ENCODE results near the gene HPCAL1.

HPCAL1 gene

DNA sequence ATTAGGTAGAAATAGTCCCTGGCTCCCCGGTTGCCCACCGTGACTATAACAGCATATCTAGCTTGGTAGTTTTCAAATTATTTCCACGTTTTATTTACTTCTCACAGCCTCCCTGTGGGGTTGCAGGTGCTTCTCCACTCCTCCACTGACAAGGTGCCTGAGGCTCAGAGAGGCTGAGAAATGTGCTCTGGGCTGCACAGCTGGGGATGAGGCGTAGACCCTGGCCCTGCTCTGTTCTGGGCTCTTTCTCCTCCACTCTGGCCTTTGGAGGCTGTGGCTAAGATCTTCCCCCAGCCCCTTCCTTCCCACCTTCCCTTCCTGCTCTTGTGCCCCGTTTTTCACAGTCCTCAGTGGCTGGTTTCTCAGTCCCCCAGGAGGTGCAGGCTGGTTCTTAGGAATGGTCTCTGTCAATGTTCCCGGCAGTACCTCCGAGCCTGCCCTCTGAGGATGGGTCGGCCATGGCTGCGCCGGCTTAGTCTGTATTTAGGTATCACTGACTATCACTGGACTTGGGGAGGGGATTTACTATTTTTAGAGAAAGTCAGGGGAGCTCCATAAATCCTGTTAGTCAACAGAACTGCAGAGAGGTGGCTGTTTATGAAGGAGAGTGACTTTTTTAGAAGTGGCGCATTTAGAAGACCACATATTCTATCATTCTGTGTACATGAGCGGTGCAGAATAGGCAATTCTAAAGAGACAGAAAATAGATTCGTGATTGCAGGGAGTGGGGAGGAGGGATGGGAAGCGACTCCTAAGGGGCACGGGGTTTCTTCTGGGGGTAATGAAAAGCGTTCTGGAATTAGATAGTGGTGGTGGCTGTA is 35.0 kb downstream of the HPCAL1 start:
- no peak for DNase-seq (ENCODE audit: low spot score)

DNA sequence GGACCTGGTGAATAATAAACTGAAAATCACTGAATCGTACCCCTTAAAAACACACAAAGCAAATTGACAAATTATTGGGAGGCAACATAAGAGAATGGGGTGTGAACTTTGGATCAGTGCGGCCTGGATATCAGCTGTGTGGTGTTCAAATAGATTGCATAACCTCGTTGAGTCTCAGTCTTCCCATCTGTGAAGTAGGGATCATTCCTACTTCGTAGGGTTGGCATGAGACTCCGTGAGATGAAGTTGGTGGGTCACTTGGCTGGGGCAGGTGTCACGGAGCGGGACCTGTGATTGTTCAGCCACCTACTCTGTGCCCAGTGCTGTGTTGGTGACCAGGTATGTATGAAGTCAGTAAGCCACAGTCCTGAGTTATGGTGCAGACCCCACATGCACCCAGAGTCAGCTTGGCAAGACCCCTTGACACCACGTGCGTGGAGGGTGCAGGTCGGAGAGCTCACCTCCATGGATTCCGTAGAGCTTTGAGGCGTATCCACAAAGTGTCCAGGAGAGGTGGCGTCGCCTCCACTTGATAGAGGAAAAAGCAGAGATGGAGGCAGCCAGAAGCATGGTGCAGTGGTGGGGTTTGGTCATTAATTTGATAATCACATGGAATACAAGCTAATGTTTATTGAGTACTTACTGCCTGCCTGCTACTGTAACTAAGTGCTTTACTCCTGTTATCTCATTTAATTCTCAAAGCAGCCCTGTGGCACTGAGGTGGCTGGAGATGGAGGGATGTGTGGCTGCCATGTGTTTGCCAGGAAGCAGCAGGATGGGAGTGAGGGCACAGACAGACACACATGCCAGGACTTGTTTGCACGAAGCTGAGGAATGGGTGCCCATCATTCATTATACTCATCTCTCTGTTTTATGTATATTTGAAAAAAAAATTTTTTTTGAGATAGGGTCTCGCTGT is 35.8 kb downstream of the HPCAL1 start:
- no peak for DNase-seq (ENCODE audit: low spot score)

DNA sequence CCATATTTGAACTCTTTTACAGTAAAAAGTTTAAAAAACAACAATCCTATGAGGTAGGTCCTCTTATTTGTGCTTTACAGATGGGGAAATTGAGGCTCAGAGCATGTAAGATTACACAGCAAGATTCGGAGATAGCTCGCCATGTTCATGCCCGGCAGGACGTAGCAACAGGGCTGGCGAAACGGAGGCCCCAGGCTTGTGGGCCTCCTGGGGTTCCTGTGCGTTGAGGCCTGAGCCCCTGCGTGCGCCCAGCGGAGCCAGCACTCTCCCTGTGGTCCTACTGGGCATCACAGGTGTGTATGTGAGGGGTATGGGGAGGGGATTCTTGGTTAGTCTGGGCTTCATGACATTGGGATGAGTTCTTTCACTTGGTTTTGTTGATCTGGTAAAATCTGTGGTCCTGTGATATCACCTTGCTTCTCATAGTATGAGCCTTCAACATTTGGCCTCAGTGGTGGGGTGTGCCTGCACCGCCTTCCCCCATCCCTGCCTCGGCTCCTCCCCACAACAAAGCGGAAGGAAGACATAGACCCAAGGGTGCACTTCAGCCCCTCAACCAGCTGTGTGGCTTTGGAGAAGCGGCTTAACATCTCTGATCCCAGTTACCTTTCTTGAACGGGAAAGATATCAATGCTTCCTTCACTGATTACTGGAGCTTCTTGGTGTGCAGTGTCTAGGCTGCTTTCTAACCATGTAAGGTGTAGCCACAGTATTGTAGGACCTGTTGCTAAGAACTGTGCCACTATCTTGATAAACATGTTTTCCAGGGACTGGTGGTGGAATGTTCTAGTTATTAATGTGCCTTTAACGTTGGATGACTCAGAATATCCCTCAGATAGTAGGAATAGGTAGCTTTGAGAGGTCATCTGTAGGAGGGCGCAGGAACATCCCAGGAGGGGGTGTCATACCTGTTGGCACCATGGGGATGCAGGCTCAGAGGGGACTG is 37.2 kb downstream of the HPCAL1 start:
- DNase-seq (ENCODE audit: low spot score) = no peak

DNA sequence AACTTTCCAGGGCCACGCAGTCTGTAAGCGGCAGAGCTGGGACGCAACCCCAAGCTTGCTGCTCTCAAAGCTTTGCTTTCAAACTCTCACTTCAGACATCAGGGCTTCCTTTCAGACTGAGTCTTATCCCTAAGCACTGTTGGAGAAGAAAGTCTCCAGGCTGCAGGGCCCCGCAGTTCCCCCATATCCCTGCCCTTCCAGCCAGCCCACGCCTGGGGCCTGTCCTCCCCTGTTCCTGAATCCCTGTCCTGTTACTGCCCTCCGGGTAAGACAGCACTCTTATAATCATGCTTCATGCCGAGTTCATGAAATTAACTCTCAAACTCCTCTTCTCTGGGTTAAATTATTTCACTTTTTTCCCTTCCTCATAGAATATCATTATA is 37.9 kb downstream of the HPCAL1 start:
- no peak for DNase-seq (ENCODE audit: low spot score)

DNA sequence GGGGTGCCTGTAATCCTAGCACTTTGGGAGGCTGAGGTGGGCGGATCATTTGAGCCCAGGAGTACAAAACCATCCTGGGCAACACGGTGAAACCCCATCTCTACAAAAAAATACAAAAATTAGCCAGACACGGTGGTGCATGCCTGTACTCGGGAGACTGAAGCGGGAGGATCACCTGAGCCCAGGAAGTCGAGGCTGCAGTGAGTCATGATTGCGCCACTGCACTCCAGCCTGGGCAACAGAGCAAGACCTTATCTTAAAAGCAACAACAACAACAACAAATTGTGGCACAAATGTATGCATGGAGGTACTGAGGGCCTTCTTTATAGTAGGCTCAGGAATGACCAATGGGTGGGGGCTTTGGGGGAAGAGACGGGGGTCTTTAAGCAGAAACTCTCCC is 38.5 kb downstream of the HPCAL1 start:
- no peak for DNase-seq (ENCODE audit: low spot score)

DNA sequence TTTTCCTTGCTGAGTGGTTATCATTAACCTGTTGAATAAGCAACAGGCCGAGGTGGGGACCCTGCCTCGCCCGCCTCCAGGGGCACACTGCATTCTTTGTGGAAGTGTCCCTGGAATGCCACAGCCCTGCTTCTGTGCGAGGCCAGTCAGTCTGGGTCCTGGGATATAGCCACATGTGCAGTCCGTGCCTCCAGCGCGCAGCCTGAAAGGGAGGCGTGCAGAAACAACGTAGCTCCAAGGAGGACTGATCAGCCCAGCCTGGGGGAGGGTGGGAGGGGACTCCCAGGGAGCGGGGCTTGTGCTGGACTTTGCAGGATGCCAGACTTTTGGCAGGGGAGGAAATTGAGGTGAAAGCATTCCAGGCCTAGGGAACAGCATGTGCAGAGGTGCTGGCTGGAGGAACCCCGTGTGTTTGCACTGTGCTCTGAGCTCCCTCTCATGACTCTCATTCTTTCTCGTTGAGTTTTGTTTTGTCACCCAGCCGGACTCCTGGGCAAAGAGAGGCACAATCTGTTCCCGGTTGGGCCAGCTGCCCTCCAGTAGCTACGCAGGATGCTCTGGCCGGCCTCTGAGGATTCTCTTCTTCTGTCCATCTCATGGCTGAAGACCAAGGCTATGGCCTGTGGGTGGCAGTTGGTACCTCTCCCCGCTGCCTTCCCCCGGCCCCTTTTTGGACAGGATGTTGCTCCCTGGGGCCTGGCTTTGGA is 39.7 kb downstream of the HPCAL1 start:
- DNase-seq (ENCODE audit: low spot score) = no peak

DNA sequence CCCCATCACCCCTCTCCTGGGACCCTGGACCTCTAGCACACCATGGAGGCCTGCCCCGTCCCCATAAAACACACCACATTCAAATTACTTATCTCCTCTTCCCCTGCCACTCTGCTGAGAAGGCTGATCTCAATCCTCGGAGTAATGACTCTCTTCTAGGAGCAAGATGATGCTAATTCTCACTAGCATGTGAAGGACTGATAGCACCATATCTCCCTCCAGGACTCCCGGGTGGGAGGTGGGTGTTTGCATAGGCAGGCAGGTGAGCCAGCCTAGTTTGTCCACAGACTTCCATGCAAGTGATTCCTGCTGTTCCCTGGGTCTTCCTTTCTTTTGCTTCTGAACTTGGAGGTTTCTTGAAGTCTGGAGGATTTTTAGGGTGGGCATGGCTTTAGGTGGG is 40.5 kb downstream of the HPCAL1 start:
- DNase-seq (ENCODE audit: low spot score) = no peak

DNA sequence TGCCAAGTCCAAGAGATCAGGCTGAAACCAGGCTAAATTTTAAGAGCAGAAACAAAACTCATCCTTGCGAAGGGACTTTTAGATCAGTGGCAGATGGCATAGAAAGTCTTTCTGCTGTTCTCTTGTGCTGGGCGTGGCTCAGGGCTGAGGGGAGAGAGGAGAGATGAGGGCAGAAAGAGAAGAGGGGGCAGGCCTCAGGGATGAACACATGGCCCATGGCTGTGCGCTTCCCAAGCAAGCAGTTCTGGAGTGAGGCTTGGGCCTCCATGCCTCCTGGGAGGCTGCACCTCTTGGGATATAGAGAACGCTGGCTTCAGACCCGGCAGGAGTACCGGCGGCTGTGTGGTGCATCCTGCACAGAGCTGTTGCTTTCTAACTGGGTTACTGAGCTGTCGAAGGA is 41.0 kb downstream of the HPCAL1 start:
- peak; percentile 67 for DNase-seq (ENCODE audit: low spot score)

DNA sequence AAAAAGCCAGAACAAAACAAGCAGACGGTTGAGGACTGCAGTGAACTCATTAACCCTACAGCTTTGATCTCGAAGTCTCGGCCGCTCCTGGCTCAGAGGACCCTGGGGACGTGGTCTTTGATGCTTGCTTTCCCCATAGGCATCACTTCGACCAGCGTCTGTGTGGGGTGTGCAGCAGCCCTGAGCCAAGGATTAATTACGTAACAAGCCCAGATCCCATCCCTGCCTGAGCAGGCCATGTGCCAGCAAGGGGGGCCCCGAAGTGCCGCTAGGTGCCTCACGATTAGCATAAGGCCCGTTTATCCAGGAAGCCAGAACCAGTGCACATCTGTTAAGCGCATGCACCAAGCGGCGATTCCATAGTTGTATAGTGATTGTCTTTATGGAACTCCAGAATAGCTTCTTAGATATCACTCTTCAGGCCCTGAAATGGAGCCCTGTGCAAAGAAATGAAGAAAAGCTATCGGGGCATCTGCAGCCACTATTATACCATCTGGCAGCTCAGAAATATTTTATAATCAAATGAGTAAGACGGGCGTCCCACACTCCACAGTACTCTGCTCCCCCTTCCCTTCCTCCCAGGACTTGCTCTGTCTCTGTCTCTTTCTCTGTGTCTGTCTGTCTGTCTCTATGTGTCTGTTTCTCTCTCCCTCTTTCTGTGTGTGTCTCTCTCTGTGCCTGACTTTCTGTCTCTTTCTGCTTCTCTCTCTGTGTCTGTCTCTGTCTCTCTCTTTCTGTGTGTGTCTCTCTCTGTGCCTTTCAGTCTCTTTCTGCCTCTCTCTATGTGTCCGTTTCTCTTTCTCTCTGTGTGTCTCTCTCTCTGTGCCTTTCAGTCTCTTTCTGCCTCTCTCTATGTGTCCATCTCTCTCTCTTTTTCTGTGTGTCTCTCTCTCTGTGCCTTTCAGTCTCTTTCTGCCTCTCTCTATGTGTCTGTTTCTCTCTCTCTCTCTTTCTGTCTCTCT is 41.7 kb downstream of the HPCAL1 start:
- DNase-seq (ENCODE audit: low spot score) = peak; percentile 91

DNA sequence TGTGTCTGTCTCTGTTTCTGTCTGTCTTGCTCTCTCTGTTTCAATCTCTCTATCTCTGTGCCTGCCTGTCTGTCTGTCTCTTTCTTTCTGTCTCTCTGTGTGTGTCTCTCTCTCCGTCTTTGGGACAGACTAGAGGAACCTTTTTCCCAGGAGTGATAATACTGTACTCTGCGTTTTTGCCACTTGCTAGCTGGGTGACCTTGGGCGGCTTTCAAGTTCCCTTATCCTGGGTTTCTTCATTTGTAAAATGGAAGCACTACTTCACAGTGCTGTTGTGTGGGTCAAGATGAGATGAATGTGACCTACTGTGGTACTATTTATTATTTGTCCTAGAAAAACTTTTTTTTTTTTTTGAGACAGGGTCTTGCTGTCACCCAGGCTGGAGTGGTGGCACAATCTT is 42.4 kb downstream of the HPCAL1 start:
- DNase-seq (ENCODE audit: low spot score) = no peak

DNA sequence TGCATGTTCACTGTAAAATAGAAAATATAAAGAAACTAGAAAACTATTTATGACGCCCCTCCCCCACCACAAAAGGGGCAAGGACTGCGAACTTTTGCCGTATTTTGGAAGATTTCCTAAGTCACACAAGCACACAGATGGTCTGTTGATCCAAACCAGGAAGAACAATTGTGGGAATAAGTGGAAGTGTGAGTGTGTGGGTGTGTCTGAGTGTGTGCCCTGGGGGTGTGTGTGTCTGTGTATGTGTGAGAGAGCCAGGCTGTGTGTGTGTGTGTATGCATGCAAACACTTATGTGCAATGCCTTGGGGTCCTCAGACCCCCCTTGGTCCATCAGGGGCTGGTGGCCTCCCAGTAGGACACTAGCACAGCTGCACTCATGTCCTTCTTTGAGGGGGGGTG is 43.1 kb downstream of the HPCAL1 start:
- no peak for DNase-seq (ENCODE audit: low spot score)

DNA sequence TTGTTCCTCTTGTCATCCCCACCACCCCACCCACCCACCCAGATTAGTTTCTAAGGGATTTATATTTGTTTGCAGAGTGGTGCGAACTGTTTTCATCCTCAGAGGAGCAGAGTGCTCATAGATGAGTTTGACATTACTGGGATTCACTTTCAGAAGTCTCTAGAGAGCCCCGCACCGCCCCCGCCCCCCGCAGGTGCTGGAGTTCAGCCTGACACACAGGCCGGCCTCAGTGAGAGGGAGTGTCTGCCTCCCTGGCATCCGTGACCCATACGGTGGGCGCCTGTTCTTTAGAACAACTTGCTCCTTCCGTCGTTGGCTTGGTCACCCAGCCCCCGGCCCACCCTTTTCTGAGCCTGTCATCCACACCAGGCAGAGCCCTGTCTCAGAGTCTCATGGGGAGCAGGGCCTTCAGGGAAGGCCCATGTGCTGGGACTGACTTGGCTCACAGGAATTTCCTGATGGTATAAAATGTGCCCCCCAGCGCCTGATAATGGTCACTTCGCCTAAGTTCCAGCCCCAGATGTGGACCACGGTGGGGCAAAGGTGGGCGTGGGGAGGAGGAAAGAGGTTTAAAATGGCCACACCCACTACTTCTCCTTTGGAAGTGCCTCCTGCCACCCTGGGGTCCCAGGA is 44.3 kb downstream of the HPCAL1 start:
- DNase-seq (ENCODE audit: low spot score) = no peak

DNA sequence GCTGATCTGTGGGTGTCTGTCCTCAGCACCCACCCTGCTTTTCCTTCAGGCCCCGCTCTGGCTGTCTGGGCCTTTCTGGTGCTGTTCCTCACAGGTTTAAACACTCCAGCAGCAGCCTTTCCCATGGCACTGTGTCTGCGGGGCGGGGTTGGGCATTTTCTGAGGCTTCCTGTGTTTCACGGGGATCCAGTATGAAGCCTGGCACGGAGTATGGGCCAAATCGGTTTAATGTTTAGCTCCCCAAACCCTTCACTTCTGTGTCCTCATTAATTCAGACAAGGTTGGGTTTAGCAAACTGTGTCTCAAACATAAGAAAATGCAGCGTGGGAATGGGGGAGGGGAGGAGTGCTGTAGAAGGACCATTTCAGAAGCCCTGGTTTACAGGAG is 44.9 kb downstream of the HPCAL1 start:
- no peak for DNase-seq (ENCODE audit: low spot score)

DNA sequence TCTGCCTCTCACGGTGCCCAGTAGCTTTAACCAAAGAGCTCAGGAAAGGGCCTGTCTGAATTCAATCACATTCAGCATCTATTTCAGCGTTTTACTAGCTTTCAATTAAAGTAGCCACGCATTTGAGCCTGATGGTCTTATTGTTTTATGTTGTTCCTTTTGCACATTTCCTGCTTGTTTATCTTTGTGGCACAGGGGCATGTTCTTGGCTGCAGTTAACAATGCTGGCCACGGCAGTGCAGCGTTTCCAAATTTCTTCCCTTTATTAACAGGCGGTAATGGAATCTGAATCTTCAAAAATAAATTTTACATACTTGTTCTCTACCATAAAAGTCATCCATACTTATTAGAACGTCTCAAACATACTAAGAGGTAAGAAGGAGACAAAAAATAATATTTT is 46.2 kb downstream of the HPCAL1 start:
- DNase-seq (ENCODE audit: low spot score) = no peak

DNA sequence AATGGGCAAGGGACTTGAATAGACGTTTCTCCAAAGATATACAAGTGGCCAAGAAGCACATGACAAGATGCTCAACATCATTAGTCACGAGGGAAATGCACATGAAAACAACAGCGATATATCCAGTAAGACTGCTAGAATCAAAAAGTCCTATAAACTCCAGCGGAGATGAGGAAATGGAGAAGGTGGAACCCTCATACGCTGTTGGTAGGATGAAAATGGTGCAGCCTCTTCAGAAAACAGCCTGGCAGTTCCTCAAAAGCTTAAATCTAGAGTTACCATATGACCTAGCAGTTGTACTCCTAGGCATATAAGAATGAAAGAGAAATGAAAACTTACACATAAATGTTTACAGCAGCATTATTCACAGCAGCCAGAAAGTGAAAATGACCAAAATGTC is 48.1 kb downstream of the HPCAL1 start:
- no peak for DNase-seq (ENCODE audit: low spot score)

DNA sequence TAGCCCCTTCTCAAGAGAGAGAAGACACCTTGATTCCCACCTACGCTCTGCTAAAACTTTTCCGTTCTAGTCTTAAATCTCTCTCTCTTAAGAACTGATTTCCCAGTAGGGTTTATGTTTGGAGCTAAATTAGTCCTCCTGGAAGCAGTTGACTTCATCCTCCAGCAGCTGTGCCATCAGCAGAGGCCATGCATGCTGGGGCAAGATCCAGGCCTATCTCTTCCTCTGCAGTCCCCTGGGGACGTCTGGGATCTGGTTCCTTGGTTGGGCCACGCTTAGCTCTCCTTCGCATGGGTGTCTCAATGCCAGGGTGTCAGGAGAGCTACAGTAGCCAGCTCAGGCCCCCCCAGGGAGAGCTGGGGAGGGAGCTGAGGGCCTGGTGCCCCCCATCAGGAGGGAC is 49.7 kb downstream of the HPCAL1 start:
- no peak for DNase-seq (ENCODE audit: low spot score)

DNA sequence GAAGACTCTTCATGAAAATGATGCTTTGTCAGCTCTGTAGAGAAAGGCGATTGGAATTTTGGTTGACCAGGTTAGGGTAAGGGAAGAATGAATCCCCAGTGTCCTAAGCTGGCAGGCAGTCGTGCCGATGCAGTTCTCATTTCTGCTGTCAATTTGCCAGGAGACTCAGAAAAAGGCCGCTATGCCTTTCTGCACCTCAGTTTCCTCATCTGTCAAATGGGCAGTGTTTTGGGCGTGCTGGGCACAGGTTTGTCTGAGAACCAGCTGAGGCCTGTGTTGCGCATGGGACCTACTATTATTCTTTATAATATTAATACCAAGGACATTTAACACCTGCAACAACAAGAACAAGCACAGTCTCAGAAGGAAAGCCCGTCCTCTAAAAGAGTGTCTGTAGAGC is 50.3 kb downstream of the HPCAL1 start:
- DNase-seq (ENCODE audit: low spot score) = no peak

DNA sequence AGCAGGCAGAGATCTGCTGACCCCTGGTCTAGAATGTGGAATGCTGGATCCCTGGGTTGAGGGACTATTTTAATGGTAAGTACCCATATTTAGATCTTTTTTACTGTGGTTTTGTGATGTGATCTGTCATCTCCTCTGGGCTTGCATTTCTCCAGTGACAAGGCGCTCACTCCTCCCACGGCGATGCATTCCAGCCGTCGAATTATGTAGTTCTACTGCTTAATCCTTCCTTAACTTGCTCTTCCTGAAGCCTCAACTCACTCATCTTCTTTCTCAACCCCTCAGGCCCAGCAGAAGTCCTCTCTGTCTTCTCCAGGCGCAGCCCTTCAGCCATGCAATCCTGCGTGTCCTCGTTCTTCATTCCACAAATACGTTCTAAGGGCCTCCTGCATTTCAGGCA is 51.2 kb downstream of the HPCAL1 start:
- no peak for DNase-seq (ENCODE audit: low spot score)

DNA sequence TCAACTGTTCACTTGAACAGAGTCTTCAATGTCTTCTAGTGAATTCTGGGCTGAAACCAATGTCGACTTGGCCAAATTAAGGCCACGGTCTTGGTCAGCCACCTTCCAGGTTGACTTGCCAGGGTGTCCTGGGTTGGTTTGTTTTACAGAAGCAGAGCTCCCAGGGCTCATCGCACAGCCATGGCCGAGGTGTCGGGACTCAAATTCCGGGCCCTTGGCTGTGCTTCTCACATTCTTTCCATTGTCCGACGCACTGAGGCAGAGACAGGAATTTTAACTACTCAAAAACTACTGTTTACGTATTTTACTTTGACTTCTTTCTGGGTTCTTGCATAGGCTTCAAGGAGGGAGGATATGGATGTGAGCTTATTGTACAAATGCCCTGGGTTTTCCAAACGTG is 51.7 kb downstream of the HPCAL1 start:
- DNase-seq (ENCODE audit: low spot score) = no peak
